ENCODE results near the gene ABHD4.

DNA sequence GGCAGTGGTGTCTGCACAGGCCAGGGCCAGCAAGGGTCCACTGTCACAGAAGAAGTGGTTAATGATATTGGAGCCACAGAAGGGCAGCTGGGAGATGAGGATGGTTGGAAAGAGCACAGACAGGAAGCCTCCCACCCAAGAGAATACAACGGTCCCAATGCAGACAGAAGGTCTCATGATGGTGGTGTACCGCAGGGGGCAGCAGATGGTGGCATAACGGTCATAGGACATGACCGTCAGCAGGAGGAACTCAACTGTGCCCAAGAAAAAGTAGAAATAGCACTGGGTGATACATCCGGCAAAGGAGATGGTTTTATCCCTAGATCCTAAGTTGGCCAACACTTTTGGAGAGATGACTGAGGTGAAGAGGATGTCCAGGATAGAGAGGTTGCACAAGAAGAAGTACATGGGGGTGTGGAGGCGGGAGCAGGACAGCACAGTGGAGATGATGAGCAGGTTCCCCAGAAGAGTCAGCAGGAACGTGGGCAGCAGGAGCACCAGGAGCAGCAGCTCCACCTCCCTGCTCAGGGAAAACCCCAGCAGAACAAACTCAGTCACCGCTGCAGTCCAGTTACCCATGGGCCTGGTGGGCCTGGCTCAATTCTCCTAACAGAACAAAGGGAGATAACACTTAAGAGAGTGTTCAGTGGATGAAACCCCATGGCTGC is 36.3 kb downstream of the ABHD4 start:
- TF ChIP-seq, protein P1, sequence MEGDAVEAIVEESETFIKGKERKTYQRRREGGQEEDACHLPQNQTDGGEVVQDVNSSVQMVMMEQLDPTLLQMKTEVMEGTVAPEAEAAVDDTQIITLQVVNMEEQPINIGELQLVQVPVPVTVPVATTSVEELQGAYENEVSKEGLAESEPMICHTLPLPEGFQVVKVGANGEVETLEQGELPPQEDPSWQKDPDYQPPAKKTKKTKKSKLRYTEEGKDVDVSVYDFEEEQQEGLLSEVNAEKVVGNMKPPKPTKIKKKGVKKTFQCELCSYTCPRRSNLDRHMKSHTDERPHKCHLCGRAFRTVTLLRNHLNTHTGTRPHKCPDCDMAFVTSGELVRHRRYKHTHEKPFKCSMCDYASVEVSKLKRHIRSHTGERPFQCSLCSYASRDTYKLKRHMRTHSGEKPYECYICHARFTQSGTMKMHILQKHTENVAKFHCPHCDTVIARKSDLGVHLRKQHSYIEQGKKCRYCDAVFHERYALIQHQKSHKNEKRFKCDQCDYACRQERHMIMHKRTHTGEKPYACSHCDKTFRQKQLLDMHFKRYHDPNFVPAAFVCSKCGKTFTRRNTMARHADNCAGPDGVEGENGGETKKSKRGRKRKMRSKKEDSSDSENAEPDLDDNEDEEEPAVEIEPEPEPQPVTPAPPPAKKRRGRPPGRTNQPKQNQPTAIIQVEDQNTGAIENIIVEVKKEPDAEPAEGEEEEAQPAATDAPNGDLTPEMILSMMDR (IDR thresholded peaks at IDR 0.05 in 4 of 5, conservative IDR thresholded peaks at IDR 0.05 in 1 of 5) = no peak
- no peak for TF ChIP-seq POLR2A (IDR thresholded peaks at IDR 0.05)
